COLO668 (cell line): ENCODE measurements around the gene CHRNA9.

ENCODE experiments used
- DNase-seq: peaks from one replicate; lab custom pipeline; 2025; ENCODE audit not compliant: unreplicated experiment; lab: John Stamatoyannopoulos, UW

Gene CHRNA9

DNA sequence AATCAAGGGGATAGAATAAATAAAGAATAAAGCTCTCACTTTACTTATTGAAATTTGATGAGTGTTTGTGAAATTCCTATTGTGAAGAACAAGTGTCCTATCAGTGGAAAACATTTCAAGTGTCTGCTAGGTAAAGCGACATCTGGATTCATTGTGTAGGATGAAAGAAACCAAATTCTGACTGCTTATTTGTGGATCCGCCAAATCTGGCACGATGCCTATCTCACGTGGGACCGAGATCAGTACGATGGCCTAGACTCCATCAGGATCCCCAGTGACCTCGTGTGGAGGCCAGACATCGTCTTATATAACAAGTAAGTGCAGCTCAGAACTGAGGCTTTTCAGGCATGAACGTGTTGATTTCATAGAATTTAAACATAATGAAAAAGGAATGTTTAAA lies 1.9 kb downstream of the CHRNA9 start:
- peak; percentile 73 for DNase-seq

DNA sequence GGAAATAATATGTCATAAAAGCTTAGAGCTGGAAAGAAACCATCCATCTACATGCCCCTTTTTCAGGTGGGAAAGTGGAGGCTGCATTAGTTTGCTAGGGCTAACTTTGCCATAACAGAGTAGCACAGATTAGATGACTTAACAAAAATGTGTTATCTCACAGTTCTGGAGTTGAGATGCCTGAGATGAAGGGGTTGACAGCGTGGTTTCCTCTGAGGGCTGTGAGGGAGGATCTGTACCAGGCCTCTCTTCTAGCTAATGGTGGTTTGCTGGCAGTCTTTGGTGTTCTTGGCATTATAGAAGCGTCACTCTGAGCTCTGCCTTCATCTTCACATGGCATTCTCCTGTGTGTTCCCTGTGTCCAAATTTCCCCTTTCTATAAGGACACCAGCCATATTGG lies 2.4 kb downstream of the CHRNA9 start:
- no peak for DNase-seq

DNA sequence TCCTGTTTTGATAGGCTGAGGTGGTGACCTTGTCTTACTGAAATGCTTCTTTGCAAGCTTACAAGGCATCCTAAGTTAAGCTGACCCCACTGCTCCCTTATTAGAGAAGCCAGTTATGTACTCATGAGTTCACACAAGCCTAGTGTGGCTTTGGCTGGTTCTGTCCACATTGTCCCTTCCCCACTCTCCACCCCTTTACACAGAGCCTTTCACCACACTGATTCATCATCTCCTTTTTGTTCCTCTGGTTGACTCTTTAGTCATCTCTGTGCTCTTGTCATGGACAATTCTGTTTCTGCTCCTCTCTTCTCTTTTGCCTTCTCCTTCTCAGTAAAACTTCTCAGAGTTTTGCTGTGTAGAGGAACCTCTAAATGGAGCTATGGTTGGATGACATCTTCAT lies 4.9 kb downstream of the CHRNA9 start:
- no peak for DNase-seq

DNA sequence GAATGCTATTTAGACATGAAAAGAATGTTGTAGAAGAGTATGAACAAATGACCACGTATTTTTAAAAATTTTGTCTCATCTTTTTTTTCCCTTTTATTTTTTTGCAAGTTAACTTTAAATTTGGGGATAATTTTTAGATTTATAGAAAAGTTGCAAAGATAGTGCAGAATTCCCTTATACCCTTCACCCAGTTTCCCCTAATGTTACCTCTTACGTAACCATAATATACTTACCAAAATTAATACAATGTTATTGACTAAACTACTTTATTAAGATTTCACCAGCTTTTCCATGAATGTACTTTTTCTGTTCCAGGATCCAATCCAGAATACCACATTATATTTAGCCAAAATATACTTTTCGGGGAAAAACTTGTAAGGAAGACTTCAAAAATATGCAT lies 12.3 kb downstream of the CHRNA9 start:
- DNase-seq, result no peak

DNA sequence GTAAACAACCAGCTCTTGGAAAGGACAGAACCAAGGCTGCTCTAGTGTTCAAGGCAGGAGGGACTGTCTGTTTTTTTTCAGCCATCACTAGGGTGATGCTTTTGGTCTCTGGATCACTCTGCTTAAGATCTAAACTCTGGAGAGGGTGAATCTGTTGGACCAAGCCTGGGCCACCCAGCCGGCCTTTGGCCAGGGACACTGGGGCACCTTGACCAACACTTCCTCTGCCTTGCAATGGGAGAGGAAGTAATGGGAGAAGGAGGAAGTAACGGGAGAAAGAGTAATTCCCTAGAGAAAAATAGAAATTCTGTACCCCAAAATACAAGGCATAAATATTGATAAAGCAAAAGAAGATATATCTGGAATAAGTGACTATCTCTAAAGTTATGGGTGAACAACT lies 12.9 kb downstream of the CHRNA9 start:
- DNase-seq, result no peak

DNA sequence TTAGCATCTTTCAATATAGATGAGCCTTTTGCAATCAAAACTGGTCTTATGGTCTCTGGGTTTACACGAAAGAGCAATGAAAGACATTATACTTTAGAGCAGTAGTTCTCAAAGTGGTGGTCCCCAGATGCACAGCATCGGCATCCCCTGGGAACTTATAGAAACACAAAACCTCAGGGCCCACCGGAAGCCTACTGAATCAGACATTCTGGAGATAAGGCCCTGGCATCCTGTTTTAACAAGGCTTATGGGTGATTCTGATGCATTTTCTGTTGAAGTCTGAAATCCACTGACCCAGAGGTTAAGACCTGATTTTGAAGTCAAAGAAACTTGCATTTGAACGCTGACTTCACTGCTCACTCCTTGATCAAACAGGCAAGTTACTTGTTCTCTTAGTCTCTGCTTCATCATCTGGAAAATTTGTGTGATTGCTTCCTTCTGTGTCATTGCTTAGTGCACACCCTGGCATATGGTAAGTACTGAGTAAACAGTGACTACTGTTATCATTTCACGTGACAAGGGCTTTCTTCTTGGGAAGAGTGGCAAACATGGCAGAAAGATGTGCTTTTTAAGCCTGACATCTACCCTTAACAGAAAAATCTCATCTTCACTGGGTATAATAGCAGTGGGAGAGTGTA lies 14.5 kb downstream of the CHRNA9 start:
- DNase-seq, result no peak

DNA sequence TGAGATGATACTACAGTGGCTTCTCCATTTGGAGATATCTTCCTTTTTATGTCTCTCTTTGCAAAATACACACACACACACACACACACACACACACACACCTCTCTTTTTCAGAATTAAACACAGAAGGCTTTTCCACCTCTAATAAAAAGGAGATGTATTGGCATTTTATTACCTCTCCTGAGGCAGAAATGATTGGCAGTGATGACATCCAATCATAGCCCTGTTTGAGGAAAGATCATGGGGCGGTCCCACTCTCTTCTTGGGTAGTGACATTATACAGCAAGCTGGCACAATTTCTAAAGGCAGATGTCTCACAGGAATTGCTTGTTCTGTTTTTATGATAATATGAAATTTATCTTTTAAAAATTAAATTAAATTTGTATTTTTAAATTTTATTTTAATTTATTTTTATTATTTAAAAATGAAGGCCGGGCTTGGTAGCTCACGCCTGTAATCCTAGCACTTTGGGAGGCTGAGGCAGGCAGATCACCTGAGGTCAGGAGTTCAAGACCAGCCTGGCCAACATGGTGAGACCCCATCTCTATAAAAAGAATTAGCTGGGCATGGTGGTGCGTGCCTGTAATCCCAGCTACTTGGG lies 15.6 kb downstream of the CHRNA9 start:
- DNase-seq, result peak; percentile 19

DNA sequence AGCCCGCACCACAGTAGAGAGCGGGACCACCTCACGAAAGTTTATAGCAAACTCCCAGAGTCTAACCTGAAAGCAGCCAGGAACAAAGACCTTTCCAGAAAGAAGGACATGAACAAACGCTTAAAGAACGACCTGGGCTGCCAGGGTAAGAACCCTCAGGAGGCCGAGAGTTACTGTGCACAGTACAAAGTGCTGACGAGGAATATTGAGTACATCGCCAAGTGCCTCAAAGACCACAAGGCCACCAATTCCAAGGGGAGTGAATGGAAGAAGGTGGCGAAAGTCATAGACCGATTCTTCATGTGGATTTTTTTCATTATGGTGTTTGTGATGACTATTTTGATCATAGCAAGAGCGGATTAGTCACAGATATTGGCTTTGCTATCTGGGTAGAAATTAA lies 19.0 kb downstream of the CHRNA9 start:
- DNase-seq, result no peak

DNA sequence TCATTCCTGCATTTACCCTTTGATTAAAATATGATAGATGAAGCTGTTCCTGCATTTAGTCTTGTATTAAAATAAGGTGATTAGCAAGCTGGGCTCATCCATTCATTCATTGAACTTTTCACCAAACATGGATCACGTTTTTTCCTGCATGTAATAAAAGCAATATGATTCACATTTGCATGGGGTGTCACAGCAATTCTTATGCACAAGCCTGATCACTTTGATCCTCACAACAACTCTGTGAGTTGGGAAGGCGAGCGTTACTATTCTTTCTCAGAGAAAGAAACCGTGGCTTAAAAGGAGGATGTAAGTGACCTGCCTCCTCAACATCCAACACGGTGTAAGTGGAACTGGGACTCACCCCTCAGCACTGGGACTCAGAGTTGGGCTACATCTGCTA lies 20.0 kb downstream of the CHRNA9 start:
- no peak for DNase-seq

DNA sequence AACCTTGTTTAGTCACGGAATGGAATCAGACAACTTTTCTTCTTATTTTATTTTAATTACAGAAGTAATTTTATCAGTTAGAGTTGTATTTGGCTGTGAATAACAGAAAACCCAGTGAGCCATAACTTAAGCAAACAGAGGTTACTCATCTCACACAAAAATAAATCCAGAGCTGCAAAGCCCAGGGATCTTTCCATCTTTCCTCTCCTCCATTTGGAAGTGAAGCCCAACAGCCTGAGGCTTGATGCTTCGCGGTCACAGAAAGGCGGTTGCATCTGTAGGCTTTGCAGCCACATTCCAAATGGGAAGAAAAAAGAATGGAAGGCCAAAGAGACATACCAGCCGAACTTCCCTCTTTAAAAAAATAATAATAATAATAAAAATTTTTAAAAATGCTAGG lies 22.6 kb downstream of the CHRNA9 start:
- DNase-seq, result no peak

DNA sequence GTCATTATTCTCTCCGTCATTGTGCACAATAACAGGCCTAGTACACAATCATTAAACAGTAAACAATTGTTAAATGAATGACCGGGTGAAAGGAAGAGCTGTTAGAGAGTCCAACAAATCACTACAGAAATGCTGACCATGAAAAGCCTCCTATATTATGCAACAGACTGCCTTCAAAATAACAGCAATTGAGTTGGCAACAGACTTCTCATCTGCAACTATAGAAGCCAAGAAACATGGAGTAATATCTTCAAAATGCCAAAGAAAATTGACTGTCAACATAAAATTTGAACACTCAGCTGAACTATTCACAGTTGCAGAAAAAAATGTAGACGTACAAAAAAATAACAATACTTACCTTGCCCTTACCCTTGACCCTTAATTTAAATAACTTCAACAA lies 26.2 kb downstream of the CHRNA9 start:
- no peak for DNase-seq

DNA sequence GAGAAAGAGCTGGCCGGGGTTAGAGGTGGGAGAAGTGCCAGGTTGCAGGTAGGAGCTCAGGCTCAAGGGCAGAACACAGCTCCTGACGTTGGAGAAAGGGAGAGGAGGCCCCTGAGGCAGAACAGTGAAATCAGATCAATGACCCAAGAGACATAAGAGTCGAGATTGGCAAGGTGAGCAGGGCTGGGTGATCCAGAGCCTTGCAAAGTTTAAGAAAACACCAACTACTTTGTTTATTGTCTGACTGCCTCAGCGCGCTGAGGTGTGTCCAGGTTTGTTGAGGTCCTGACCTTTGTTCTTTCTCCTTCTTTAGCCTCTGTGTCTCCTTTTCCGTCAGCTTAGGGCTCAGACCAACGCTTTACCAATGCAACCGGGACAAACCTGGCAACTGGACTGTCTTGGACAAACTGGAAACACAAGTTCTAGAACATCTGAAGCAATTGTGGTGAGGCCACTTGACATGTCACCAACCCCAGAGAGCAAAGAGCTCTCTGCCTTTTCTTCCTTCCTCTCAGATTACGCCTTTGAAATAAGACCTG lies 28.3 kb downstream of the CHRNA9 start:
- DNase-seq, result no peak

DNA sequence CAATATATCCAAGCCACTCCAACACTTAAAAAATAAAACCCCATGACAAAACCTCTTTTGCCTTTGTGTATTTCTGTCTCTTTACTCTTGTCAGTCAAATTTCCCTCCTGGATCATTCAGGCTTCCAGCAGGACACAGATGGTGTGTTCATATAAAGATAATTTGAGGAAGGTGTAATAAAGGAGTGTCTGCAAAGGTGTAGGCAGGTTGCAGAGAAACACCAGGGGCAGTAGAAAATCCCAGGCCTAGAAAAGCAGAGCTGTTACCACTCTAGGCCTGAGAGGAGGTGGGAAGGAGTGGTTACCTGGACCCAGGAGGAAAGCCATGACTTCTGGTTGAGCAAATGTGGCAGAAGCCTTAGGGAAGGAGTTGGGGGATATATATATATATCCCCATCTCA lies 28.8 kb downstream of the CHRNA9 start:
- DNase-seq, result no peak

DNA sequence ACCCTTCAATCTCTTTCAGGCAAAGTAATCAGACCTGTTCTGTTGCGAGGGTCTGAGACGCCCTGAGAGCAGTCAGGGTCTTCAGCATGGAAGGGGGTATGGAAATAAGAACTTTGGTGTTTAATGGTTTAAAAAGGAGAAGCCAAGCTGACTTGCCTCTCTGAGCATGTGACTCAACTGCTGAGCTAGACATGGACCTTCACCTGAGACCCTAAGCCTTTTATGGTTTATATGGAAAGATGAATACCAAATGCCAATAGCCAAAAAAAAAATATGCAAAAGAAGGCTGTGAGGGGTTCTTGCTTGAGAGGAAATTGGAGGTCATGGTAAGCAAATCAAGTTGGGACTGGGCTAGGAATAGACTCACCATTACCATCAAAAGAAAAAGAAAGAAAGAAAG lies 30.6 kb downstream of the CHRNA9 start:
- no peak for DNase-seq

DNA sequence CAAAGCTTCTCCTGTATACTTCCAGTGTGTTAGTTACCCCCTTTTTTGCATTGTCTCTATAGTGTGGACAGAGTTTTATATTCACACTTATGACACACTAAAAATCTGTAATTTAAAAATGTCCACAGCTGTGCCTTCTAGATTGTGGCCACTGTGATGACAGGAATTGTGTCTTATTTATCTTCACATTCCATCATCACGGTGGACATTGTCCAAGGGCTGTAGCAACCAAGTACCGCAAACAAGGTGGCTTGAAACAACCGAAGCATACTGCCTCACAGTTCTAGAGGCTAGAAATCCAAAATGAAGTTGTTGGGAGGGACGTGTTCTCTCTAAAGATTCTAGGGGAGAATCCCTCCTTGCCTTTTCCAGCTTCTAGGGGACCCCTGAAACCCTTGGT lies 32.3 kb downstream of the CHRNA9 start:
- DNase-seq, result no peak

DNA sequence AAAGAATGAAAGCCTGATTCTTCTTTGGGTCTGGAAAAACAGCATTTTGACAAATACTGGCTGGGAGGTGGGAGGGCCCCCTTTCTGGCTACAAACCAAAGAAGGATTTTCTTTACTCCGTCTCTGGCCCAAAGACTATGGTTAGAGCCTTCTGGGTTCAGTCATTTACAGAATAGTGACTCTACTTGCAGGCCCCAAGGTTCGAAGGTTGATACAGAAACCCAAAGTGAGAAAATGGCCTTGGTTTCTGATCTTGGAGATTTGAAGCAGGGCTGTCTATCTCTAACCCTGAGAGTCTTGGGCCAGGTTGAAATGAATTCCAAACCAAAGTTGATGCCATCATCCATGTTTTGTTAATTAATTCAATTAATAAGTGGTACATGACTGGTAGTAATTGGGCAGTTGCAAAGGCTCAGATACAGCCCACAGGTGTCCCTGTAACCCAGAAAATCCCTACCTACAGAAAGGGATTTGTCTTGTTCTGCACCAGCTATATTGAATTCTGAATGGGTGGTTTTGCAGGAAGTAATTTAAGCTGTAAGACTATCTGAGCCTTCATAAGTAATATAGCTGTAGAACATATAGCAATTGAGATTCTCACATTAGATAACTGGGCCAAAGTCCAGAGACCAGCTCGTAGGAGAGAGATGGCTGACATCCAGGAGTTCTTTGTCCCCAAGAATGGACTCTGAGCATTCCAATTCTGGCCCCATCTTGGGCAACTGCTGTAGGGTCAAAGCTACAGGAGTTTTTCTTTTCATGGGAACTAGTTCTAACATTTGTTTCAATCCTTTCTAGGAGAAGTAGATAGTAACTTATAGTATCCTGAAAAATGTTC lies 34.5 kb downstream of the CHRNA9 start:
- DNase-seq, result no peak

DNA sequence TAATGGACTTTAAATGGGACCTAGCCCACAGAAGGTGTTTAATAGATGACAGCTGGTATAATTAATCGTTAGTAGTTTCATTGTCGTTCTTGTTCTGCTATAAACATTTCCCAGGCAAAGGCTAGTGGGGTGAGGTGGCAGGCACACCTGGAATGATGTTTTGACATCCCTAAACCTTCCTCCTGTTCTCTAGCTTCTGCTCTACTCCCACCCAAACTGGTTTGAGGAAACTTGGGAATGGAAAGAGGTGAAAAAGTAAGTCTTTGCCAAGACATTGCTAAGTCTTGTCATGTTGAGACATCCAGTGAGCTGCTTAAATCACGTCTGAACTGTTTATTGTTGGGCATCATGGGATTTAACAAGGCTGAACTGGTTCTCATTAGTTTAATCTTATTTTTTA lies 37.5 kb downstream of the CHRNA9 start:
- no peak for DNase-seq

DNA sequence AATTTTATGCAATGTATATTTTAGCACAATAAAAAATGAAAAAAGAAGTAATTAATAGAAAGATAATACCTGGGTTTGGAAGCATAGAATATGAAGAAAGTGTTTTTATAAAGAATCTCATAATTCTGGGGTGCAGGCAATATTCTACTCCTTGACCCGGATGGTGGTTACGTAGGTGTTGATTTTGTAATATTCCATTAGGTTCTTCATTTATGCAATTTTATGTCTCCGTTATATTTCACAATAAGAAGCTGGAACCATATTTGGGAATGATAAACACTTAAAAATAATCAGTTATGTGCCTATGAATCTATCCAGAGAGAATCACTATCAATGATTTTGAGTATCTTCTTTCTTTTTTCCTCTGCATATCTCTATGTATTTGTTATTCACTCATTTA lies 38.5 kb downstream of the CHRNA9 start:
- no peak for DNase-seq

DNA sequence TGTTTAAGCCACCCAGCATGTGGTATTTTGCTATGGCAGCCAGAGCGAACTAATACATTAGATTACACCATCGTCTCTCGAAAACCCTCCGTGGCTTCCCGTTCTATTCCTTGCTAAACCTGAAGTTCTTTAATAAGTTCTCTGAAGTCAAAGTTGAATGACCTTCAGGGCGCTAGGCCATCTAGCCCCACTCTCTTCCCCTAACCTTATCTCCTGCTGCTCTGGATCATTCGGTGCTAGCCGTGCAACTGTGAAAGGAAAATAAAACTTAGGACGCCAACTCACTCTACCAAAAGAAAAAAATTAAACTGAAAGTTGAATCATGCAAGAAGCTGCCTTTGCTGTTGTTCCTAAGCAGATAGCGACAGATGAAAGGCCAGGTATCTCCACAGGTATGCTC lies 40.0 kb downstream of the CHRNA9 start:
- no peak for DNase-seq

DNA sequence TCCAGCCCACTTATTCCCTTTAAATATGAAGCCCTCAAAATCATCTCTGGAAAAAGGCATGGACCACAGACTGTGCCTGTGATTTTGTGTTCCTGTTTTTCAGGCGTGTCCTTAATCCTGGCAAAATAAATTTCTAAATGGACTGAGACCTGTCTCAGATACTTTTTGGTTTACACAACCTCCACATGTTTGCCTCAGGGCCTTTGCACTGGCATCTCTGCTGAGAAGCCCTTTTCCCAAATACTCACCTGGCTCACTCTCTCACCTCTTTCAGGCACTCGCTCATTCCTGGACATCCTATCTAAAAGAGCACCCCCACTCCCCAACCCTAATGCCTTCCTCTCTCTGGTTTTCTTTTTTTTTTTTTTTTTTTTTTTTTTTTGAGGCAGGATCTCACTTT lies 40.5 kb downstream of the CHRNA9 start:
- DNase-seq, result no peak

DNA sequence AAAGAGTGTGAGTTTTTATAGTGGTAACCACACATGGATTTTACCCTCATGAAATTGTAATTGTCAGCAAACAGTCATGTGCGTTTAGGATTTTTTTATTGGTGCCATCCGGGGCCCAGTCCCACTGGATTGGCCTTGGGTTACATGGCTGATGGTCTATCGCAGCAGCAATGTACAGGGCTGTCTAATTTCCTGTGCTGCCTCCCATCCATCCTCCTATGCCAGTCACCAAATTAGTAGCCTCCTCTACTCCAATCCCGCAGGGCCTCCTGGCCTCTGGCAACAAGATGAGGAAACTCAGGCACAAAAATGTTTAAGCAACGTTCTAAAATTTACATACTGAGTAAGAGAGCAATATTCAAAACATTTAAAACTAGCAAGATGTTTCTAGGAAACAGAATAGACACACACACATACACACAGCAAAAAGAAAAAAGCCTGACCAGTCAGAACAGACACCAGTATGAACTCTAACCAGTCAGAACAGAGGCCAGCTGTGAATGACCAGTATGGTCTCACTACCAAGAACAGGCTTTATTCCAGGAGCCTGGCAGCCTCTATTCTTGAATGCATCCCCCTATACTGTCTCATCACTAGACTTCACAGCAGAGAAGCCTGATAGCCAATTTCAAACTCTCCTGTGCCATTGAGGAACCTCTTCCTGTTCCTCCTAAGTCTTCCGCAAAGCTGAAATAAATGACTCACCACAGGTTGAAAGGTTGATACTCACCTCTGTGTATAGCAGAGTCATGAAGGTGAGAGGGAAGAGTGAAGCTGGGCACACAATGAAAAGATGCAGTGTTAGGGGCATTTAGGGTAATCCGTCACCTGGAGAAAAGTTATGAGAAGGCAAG lies 42.6 kb downstream of the CHRNA9 start:
- DNase-seq, result no peak
